ENCODE measurements around the gene STXBP2. TPM values are rescaled to one million over a fixed set of nuclear protein-coding genes. Genes with fewer than 3 reads are reported as not detected.

The STXBP2 gene
- total and polyA plus RNA-seq, 9 of the 15 experiments (the other 6 are each of a cell fraction or from before 2014, with no cell fraction given) = 2.5 to 163 (median 71.3) TPM

- TF ChIP-seq PHF20 (IDR thresholded peaks at IDR 0.05; ENCODE audit: partially characterized antibody) (peak; percentile 46), CAMTA2 (CRISPR knock-in tag; conservative IDR thresholded peaks at IDR 0.05) (no peak), HMG20A (CRISPR knock-in tag; conservative IDR thresholded peaks at IDR 0.05) (no peak), ZBTB8A (IDR thresholded peaks at IDR 0.05; ENCODE audit: partially characterized antibody) (no peak), TCF7 (IDR thresholded peaks at IDR 0.05; ENCODE audit: borderline replicate concordance) (no peak), STAT5A (IDR thresholded peaks at IDR 0.05; ENCODE audit: borderline replicate concordance, low read length) (no peak), KAT2B (IDR thresholded peaks at IDR 0.05; ENCODE audit: low read depth, low read length) (no peak), RBM34 (IDR thresholded peaks at IDR 0.05; ENCODE audit: borderline replicate concordance, insufficient read depth, low read length) (no peak), ETV6 (IDR thresholded peaks at IDR 0.05; ENCODE audit: borderline replicate concordance in 1 of 2, low read depth in 2 of 2, low read length in 1 of 2) (no peak), ETV6 (CRISPR knock-in tag; IDR thresholded peaks at IDR 0.05; ENCODE audit: borderline replicate concordance) (no peak), MCM5 (IDR thresholded peaks at IDR 0.05; ENCODE audit: low read depth) (no peak), TAF1 (IDR thresholded peaks at IDR 0.05; ENCODE audit: control insufficient read depth, extremely low read depth, insufficient read depth, low read length, severe bottlenecking) (peak; percentile 26), ZNF24 (IDR thresholded peaks at IDR 0.05) (no peak), HEY1 (CRISPR knock-in tag; IDR thresholded peaks at IDR 0.05; ENCODE audit: borderline replicate concordance) (no peak), FOXJ3 (CRISPR knock-in tag; IDR thresholded peaks at IDR 0.05) (no peak), NR3C1 (CRISPR knock-in tag; IDR thresholded peaks at IDR 0.05) (0 out of 2 replicates have a peak, but pooled peaks have one; percentile 48), RBFOX2 (IDR thresholded peaks at IDR 0.05; ENCODE audit: low read depth, low read length) (peak; percentile 65), ZBTB34 (CRISPR knock-in tag; IDR thresholded peaks at IDR 0.05) (no peak), ATF4 (CRISPR knock-in tag; IDR thresholded peaks at IDR 0.05) (no peak), TCF3 (CRISPR knock-in tag; IDR thresholded peaks at IDR 0.05) (no peak; the same call in 1 of the 2 replicates), EHMT2 (IDR thresholded peaks at IDR 0.05) (no peak), KAT8 (IDR thresholded peaks at IDR 0.05; ENCODE audit: low read depth) (no peak), ZNF232 (CRISPR knock-in tag; IDR thresholded peaks at IDR 0.05) (no peak), SNRNP70 (optimal IDR thresholded peaks at IDR 0.05; ENCODE audit: low read depth, low read length) (no peak), NCOA2 (IDR thresholded peaks at IDR 0.05; ENCODE audit: partially characterized antibody in 2 of 2) (no peak), ZNF639 (CRISPR knock-in tag; conservative IDR thresholded peaks at IDR 0.05 in 1 of 2, IDR thresholded peaks at IDR 0.05 in 1 of 2) (no peak)
Measured at GRCh38 chr19:7680606-7681339, 43.9 kb downstream of the STXBP2 start, which contains the start of gene TRAPPC5 (continued).
